Transverse colon (tissue), 3 donors: Measurements from ENCODE around the gene NR1H2.

ENCODE experiments used
- CTCF ChIP-seq, 5 experiments: fragments of 200-600 bp in 3 of 5; fragments of 450-650 bp in 2 of 5; sonication (generic) in 3 of 5; IDR thresholded peaks; 1 replicate in 2 of 5; 2 replicates in 3 of 5; pipeline ENCODE4 v1.5.1; 2016 to 2017; ENCODE audit warnings: antibody characterized with exemption in 5 of 5, inconsistent platforms in 3 of 5, mild to moderate bottlenecking in 2 of 5, moderate library complexity in 1 of 5
- EP300 ChIP-seq: sonication (generic); formaldehyde crosslinking; IDR thresholded peaks from one replicate; pipeline ENCODE4 v1.6.1; 2017; ENCODE audit warnings: antibody characterized with exemption, low read depth
- POLR2A ChIP-seq: fragments of 450-650 bp; IDR thresholded peaks from one replicate; pipeline ENCODE4 v1.6.1; 2016; ENCODE audit warnings: antibody characterized with exemption, mild to moderate bottlenecking, moderate library complexity

GRCh38 chr19:50371914-50372475 lies 4.3 kb upstream of the NR1H2 start:
- TF ChIP-seq POLR2A, result no peak
- TF ChIP-seq EP300, result no peak
- TF ChIP-seq CTCF (IDR thresholded peaks at IDR 0.05), result no peak
